GM18498 (cell line): ENCODE results near the gene COTL1.
"Not testable (repeated sequence)": the region's sequence is repeated elsewhere in the genome, so short reads cannot be mapped to it uniquely, and the experiment has no call there.

Experiments used
- ATAC-seq: cut with Tn5 transposase; IDR thresholded peaks from one replicate; pipeline ENCODE4 v1.9.1; 2021; ENCODE audit warnings: mild to moderate bottlenecking, moderate library complexity; ENCODE audit not compliant: unreplicated experiment

COTL1 gene

GRCh38 chr16:84574191-84574590 is 43.7 kb downstream of the COTL1 start:
- ATAC-seq: no peak

DNA sequence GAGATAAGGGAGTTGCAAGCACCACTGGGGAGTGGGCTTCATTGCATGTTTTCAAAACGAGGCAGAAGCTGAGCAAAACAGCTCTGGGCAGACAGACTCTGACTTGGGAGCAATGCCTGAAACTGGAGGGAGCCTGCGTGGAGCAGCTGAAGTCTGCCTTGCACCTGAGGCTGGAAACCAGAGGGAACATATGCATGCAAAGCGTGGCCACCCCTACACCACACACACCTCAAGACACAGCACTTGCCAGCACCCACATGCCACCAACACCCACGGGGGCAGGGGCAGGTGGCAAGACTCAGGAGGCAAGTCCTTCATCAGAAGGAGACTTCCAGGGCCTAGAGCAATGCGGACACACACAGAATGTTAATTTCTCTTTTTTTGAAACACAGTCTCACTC is 45.8 kb downstream of the COTL1 start:
- ATAC-seq: no peak

- no peak for ATAC-seq
Observed at GRCh38 chr16:84571506-84571905, 46.4 kb downstream of the COTL1 start.

- no peak for ATAC-seq
Observed at GRCh38 chr16:84570739-84571403, 47.0 kb downstream of the COTL1 start.

DNA sequence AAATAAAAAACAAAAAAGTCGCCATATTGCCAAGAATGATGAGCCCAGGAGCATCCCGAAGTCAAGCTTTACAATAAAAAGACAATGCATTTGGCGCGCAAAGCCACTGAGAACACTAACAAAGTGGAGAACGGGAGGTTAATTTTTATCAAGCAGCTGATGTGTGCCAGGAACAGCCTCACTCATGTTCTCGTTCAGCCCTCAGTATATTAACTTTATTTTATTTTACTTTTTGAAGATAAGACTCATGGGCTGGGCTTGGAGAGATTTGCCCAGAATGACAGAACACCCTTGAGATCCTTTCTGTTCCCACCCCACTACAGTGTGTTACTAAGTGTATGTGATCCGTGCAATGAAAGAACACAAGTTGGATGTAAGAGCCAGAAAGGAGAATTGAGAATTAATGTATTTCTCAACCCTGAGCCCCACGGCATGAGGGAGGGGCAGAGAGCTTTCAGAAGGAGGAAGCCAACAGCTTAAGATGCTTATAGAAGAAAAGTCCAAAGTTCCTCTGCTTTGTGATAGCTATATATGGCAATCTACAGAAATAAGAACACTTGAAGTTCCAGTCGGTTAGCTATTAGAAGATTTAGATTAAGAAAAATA is 48.4 kb downstream of the COTL1 start:
- ATAC-seq: no peak

DNA sequence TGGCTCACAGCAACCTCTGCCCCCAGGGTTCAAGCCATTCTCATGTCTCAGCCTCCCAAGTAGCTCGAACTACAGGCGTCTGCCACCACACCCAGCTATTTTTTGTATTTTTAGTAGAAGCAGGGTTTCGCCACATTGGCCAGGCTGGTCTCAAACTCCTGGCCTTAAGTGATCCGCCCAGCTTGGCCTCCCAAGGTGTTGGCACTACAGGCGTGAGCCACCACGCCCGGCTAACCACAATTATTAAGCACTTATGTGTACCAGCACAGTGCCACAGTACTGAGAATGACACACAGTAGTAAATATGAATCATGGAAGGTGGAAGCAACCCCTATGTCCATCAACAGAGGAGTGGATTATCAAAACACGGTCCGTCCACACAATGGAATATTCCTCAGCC is 49.8 kb downstream of the COTL1 start:
- no peak for ATAC-seq

DNA sequence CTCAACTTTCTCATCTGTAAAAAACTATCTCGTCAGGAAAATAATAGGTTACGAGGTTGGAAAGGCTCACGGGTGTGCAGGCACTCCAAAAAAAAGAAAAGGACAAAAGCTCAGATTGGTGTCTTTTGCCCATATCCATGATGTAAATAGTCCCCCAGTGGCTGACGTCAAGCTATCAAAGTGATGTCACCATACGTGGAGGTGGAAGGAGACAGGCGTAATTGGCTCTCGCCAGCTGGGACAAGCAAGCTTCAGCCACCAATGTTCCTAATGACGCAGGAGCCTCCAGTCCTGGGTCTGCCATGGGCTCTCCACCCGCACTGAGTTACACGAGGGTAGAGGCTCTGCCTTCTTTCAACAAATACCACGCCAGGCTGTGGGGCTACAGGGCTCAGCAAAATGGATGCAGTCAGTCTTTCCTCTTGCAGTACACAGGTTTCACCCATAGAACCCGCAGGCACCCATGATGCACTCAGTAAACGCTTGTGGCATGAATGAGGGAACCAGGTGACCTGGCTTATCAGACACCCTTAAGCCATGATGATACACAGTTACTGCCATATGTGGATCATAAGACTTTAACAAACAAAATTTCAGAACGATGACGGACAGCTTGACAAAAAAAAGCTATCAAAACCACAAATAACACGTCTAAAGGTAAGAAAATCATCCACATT is 50.5 kb downstream of the COTL1 start:
- ATAC-seq: no peak

DNA sequence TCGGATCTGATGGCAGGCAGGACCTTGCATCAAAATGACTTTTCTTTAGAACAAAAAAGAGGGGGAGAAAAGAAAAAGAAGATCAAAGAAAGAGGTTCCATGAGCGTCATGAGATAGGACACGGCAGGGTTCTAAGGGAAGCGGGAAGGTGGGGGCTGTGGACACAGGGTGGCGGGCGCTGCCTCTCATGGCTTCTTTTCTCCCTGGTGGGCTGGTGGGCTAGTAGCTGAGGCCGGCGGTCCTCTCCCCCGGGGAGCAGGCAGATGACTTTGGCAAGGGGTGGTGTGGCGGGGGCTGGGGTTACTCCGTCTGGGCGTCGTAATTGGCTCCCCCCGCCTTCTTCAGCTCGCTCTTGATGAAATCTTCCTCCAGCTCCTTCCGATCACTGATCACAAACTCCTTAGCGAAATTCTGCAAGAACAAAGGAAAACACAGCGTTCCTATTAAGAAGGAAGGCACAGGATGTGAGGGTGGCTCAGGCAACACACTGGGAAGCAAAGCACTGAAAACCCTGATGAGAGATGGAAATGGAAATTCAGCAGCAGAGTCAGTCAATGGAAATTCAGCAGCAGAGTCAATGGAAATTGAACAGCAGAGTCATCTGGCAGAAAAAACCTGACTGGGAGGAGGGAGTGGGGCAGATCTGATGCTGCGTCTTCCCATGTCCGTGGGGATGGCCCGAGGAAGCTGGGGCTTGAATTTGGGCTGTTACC is 51.2 kb downstream of the COTL1 start:
- no peak for ATAC-seq

GRCh38 chr16:84565669-84566495 is 52.0 kb downstream of the COTL1 start:
- ATAC-seq: no peak

GRCh38 chr16:84563786-84564420 is 54.0 kb downstream of the COTL1 start:
- ATAC-seq: no peak

GRCh38 chr16:84563064-84563715 is 54.7 kb downstream of the COTL1 start:
- ATAC-seq: no peak

DNA sequence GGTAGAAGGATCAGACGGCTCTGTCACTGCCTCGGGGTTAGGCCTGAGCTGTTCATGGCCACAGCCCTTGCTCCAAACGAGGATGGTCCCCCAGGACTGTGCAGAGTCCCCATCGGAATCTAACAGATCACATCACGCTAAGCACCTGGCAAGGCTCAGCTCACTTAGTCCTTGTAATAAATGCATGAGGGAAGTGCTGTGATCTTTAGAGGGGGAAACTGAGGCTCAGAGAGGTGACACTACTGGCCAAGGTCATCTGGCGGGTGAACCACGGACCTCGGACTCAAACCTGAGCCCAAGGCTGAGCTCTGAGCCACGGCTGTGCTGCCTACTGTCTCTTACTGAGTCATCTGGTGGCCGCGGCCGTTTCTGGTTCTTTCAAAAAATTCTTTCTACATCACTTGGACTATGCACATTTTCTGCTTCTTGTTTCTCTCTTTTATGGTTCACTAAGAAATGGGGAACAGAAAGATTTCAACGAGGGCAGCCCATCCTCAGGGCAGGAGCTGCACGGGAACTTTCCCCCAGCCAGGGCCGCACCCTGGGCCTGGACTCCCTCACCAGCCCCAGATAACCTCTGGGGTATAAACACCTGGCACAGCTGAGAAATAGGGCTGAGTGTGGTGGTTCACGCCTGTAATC is 55.6 kb downstream of the COTL1 start:
- ATAC-seq: no peak

GRCh38 chr16:84561291-84561690 is 56.6 kb downstream of the COTL1 start:
- ATAC-seq: no peak

- no peak for ATAC-seq
Observed at GRCh38 chr16:84560269-84560668, 57.6 kb downstream of the COTL1 start.

GRCh38 chr16:84559311-84559932 is 58.5 kb downstream of the COTL1 start:
- ATAC-seq: no peak

- ATAC-seq: not testable (repeated sequence)
Observed at GRCh38 chr16:84558850-84559249, 59.0 kb downstream of the COTL1 start.

DNA sequence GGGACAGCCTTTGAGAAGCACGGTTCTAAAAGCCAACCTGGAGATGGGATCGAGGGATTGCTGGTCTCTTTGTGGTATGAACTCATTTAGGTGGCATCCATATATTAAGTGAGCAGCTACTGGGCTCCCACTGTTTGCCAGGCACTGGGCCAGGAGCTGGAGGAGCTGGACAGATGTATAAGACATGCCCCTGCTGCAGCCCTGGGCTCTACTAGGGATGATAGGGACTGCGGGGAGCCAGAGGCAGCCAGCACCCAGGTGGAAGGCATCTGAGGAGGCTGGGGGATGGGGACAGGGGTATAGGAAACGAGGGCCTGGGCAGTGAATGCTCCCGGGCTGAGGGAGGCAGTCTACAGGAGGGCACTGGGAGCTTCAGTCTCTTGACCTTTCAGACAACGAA is 60.4 kb downstream of the COTL1 start:
- ATAC-seq: no peak

- ATAC-seq: no peak
Observed at GRCh38 chr16:84557059-84557458, 60.8 kb downstream of the COTL1 start.
